Ascending aorta (tissue), 2 donors: Measurements from ENCODE around the gene TTC22. TPM values are rescaled to one million over a fixed set of nuclear protein-coding genes. Genes with fewer than 3 reads are reported as not detected.

ENCODE experiments used
- DNase-seq, 2 donors: peaks; one replicate each; pipeline ENCODE4 v3.0.0-alpha.2; 2019; ENCODE audit warnings: low spot score in 2 of 2
- H3K27ac ChIP-seq, 2 donors: fragments of 200-600 bp; sonication (generic); one replicate each; pipeline ENCODE4 v1.5.1; 2016 to 2017; ENCODE audit warnings: mild to moderate bottlenecking in 1 of 2
- H3K27me3 ChIP-seq: fragments of 200-600 bp; sonication (generic); one replicate; pipeline ENCODE4 v1.5.1; 2017
- H3K36me3 ChIP-seq, 2 donors: fragments of 200-600 bp; sonication (generic); one replicate each; pipeline ENCODE4 v1.5.1; 2016
- H3K4me1 ChIP-seq, 2 donors: fragments of 200-600 bp; sonication (generic); one replicate each; pipeline ENCODE4 v1.5.1; 2016 to 2017; ENCODE audit warnings: mild to moderate bottlenecking in 1 of 2
- H3K4me3 ChIP-seq, 2 donors: fragments of 200-600 bp; sonication (generic); one replicate each; pipeline ENCODE4 v1.5.1; 2016 to 2017; ENCODE audit warnings: mild to moderate bottlenecking in 1 of 2
- H3K9me3 ChIP-seq, 2 donors: fragments of 200-600 bp; sonication (generic); one replicate each; pipeline ENCODE4 v1.5.1; 2016
- CTCF ChIP-seq, 3 experiments: fragments of 200-600 bp in 2 of 3; fragments of 450-650 bp in 1 of 3; sonication (generic) in 2 of 3; IDR thresholded peaks; one replicate each; pipeline ENCODE4 v1.5.1; 2016 to 2019; ENCODE audit warnings: antibody characterized with exemption in 3 of 3, mild to moderate bottlenecking in 1 of 3, moderate library complexity in 1 of 3
- intact Hi-C: fragments of 100-400 bp; cut with DNase I; formaldehyde crosslinking; loops from one replicate; pipeline ENCODE4 v1.15.1; 2023
- total RNA-seq: library from RNA; depleted of rRNA; stranded (reverse); fragments of >200 nt; gene quantifications from one replicate; pipeline ENCODE4 v1.1.0, GENCODE V29; 2016

The TTC22 gene
- total RNA-seq, result not detected

GRCh38 chr1:54800899-54801759, at the start of gene TTC22:
TTC22 (minus strand) TSS chr1:54801323; CDS start chr1:54801163, 160 bp downstream.
- no peak for DNase-seq
- peak in 2 of 3 experiments; percentile 9 to 24 for TF ChIP-seq CTCF (IDR thresholded peaks at IDR 0.05)
- Histone ChIP-seq H3K27ac (no peak within 1 kb of the TSS), H3K36me3 (no peaks in the 10 kb centered on the region), H3K4me1 (peaks cover 6% of the 10 kb centered on the region in 2 donors), H3K9me3 (no peaks in the 10 kb centered on the region), H3K27me3 (peaks cover 5% of the 10 kb centered on the region), H3K4me3 (peak within 1 kb of the TSS; percentile 18 to 64)
- intact Hi-C loops, result no loop called here

DNA sequence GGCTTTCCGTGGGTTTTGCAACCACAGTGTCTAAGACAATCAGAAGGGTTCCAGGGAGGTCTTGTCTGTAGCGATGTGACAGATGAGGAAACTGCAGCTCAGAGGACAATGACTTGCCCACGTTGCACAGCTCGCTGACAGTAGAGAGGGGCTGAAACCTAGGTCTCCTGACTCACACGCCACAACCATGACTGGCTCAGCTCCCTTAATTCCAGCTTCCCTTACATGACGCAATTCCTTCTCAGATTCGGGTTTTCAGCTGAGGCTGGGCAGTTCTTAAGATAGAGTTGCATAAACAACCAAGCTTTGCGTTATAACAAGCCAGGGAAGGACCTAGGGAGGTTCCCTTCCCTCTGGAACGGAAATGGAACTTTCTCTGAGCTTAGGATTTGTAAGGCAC, 49.6 kb upstream of the TTC22 start:
- Histone ChIP-seq H3K27me3 (no peaks in the 10 kb centered on the region), H3K36me3 (peaks cover 4 to 30% of the 10 kb centered on the region in 2 donors), H3K9me3 (no peaks in the 10 kb centered on the region), H3K4me1 (no peaks in the 10 kb centered on the region), H3K27ac (peak overlapping the region; percentile 26 to 49), H3K4me3 (no peak overlapping the region)
- intact Hi-C loops, result no loop called here
- TF ChIP-seq CTCF (IDR thresholded peaks at IDR 0.05), result no peak
- DNase-seq, result peak in 1 of 2 donors; percentile 68

- H3K9me3 ChIP-seq, result no peaks in the 10 kb centered on the region
- DNase-seq, result peak in 1 of 2 donors; percentile 39
- H3K27me3 ChIP-seq, result no peaks in the 10 kb centered on the region
- peaks cover 4 to 30% of the 10 kb centered on the region in 2 donors for H3K36me3 ChIP-seq
- intact Hi-C loops, result no loop called here
- H3K4me3 ChIP-seq, result no peak overlapping the region
- no peak for TF ChIP-seq CTCF (IDR thresholded peaks at IDR 0.05)
- no peaks in the 10 kb centered on the region for H3K4me1 ChIP-seq
- H3K27ac ChIP-seq, result no peak overlapping the region
These were observed 49.1 kb upstream of the TTC22 start for GRCh38 chr1:54850069-54850730.

- no peaks in the 10 kb centered on the region for H3K4me1 ChIP-seq
- DNase-seq, result peak in 1 of 2 donors; percentile 54
- intact Hi-C loops, result no loop called here
- H3K9me3 ChIP-seq, result no peaks in the 10 kb centered on the region
- H3K27me3 ChIP-seq, result no peaks in the 10 kb centered on the region
- TF ChIP-seq CTCF (IDR thresholded peaks at IDR 0.05), result no peak
- no peak overlapping the region for H3K27ac ChIP-seq
- peaks cover 4 to 30% of the 10 kb centered on the region in 2 donors for H3K36me3 ChIP-seq
- no peak overlapping the region for H3K4me3 ChIP-seq
These were observed 48.3 kb upstream of the TTC22 start for GRCh38 chr1:54849219-54850068.

DNA sequence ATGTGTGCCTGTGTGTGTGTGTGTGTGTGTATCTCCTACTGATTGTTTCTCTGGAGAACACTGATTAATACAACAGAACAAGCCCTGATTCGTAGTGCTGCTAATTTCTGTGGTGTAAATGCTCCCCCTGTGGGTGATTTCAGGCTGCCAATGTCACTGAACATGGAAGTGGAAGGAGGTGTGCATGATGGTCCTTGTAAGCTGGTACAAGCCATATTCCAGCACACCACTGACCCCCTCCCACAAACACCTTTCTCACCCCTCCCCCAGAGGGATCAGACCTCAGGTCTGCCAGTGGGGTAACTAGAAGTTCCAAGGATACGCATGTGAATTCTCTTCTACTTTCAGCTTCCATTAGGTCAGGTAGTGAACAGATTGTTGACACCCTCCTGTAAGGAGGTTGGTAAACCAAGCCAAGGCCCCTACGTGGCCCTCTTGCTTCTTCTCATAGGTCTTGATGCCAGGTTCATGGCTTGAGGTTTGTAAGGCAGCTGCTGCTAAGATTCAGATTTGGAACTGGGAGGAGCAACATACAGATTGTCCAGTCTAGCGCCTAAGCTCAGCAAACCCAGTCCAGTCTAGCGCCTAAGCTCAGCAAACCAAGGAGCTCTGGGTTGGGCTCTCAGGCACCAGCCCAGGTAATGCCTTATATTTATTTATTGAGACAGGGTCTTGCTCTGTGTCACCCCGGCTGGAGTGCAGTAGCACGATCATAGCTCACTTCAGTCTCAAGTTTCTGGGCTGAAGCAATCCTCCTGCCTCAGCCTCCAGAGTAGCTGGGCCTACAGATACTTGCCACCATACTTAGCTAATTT, 47.2 kb upstream of the TTC22 start:
- TF ChIP-seq CTCF (IDR thresholded peaks at IDR 0.05), result no peak
- Histone ChIP-seq H3K4me3 (no peak overlapping the region), H3K27ac (no peak overlapping the region), H3K9me3 (no peaks in the 10 kb centered on the region), H3K4me1 (no peaks in the 10 kb centered on the region), H3K27me3 (no peaks in the 10 kb centered on the region), H3K36me3 (peaks cover under 1 to 25% of the 10 kb centered on the region in 2 donors)
- DNase-seq, result peak in 1 of 2 donors; percentile 30
- intact Hi-C loops, result no loop called here
